ENCODE results near the gene RILPL1.
"Not testable (repeated sequence)": the region's sequence is repeated elsewhere in the genome, so short reads cannot be mapped to it uniquely, and the experiment has no call there.

RILPL1 gene, protein sequence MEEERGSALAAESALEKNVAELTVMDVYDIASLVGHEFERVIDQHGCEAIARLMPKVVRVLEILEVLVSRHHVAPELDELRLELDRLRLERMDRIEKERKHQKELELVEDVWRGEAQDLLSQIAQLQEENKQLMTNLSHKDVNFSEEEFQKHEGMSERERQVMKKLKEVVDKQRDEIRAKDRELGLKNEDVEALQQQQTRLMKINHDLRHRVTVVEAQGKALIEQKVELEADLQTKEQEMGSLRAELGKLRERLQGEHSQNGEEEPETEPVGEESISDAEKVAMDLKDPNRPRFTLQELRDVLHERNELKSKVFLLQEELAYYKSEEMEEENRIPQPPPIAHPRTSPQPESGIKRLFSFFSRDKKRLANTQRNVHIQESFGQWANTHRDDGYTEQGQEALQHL

DNA sequence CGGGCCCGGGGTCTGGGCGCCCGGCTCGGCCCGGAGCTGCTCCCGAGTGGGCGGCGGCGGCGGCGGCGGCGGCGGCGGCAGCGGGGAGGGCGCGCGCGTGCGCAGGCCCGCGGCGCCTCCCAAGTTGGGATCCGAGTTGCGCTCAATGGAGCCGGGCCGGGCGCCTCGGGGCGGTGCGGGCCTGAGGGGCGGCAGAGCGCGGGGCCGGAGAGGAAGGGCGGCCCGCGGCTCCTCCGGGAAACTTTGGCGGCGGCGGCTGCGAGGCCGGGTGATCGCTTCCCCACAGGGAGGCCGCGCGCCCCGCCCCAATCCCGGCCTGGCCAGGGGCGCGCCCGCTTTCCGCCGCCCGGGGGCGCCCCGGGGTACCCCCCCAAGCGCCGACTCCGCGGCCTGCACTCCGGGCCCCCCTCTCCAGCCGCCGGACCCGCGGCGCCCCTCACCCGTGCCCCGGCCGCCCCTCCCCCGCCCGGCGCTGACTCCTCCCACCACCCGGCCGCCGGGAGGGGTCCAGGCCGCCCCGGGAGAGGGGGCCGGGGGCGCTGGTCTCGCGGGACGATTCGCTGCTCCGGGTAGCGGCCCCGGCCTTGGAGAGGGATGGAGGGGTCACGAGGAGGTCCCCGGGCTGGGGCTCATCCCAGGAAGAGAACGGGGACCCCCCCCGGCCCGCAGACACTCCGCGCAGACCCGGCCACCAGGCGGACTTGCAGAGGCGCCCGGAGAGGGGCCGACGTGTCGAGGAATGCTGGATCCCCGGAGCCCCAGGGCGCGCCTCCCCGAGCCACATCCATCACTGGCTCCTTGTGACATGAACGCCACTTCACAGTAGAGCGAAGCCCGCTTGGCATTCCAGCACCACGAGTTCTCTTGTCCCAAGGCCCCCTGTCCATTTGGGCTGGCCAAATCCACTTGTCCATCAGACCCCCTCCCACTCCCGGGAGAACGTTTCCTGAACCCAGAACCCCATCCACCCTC is at the start of gene RILPL1:
Gene RILPL1, minus strand, starts transcription at position 48 of the 972 bp plus-strand sequence. CDS start 237 bp downstream, outside the sequence.
- DNase-seq (ENCODE audit: low read depth in 3 of 3): peak in 2 of 3 experiments; percentile 15 to 46

DNA sequence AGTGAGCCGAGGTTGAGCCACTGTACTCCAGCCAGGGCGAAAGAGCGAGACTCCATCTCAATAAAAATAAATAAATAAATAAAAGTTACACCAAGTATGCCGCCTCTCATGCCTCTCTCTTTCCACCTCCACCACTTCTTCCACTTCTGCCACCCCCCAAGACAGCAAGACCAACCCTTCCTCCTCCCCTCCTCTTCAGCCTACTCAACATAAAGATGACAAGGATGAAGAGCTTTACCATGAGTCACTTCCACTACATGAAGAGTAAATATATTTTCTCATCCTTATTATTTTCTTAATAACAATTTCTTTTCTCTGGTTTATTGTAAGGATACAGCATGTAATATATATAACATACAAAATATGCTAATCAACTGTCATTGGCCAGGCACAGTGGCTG is 47.3 kb upstream of the RILPL1 start:
- no peak for DNase-seq (ENCODE audit: low read depth in 3 of 3)

DNA sequence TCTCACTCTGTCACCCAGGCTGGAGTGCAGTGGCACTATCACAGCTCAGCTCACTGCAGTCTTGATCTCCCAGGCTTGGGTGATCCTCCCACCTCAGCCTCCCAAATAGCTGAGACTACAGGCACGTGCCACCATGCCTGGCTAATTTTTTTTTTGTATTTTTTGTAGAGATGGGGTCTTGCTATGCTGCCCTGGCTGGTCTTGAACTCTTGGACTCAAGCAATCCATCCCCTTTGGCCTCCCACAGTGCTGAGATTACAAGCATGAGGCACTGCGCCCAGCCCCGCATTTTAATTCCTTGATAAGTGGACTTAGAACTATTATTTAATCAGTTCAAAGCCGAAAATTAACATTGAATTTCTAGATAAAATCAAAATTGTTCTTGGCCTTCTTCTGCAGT is 45.3 kb upstream of the RILPL1 start:
- not testable (repeated sequence) for DNase-seq (ENCODE audit: low read depth in 3 of 3)

DNA sequence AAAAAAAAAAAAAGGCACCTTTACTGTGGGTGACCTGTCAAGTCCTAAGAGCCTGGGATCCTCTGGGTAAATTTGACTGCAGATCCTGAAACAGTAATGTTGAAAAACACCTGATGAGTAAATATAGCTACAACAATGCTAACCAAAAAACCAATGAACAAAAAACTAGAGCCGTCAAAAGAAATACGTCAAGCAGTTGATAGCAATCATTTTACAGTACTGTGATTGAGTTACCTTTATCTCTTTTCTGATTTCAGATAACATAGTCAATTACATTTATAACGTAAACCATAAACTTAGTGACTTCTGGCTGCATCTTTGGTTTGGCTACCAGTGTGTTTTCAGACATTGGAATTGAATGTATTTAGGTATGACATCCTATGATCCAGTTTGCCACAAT is 44.7 kb upstream of the RILPL1 start:
- DNase-seq (ENCODE audit: low read depth in 3 of 3): no peak

DNA sequence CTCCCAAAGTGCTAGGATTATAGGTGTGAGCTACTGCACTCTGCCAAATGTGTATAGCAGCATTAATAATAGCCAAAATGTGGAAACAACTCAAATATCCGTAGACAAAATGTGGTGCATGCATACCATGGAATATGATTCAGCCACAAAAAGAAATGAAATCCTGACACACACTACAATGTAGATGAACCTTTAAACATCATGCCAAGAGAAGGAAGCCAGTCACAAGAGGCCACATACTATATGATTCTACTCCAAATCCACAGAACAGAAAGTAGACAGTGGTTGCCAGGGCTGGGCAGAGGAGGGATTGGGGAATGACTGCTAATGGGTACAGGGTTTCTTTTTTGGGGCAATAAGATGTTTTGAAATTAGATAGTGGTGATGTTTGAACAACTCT is 43.1 kb upstream of the RILPL1 start:
- no peak for DNase-seq (ENCODE audit: low read depth in 3 of 3)

DNA sequence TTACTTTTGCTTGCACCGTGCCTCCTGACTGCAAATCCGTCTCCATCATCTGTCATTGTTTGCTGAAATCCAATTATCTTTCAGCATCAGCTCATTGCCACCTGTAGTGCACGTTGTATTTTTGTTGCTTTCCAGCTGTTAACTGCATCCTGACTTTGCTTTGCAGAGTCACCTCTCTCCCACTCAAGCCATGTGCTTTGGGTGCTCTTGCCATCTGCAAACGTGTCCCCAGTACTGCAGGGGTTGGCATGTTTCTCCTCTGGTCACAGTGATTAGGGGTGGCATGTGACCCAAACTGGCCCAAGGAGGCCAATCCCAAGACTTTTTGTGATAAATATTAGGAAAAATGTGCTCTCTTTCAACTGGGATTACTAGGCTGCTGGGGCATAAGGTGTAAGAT is 40.4 kb upstream of the RILPL1 start:
- no peak for DNase-seq (ENCODE audit: low read depth in 3 of 3)

DNA sequence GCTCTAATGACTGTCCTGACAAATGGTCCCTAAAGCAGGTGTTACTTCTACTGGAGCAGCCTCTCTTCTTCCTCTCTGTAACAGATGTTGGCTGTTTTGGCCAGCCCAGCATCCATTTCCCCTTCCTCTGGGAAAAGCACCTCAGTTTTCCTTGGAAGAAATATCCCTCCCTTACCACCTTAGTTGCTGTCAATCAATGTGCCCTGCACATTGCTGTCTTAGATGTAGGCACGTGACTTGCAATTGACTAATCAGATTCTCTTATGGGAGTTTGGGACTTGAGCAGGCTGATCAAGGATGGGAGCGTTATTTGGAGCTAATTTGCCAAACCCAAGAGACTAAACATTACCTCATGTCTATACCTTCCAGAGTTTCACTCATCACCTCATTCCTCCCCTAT is 38.9 kb upstream of the RILPL1 start:
- DNase-seq (ENCODE audit: low read depth in 3 of 3): no peak

DNA sequence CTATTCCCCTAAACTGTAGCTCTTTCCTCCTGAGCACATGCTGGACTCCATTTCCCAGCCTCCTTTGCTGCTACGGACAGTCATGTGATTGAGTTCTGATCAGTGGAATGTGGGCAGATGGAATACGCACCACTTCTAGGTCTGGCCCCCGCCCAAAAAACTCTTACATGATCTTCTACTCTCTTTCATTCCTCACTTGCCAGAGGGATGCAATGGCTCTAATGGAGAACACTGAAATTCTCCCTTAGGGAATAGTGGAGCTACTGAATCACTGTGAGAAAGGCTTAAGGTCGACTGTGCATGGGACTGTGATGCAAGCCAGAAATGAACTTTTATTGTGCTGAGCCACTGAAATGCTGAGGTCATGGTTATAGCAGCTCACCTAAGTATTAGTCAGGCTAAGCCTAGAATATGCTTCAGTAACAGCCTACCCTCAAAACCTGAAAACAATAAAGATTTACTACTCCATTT is 37.9 kb upstream of the RILPL1 start:
- no peak for DNase-seq (ENCODE audit: low read depth in 3 of 3)

DNA sequence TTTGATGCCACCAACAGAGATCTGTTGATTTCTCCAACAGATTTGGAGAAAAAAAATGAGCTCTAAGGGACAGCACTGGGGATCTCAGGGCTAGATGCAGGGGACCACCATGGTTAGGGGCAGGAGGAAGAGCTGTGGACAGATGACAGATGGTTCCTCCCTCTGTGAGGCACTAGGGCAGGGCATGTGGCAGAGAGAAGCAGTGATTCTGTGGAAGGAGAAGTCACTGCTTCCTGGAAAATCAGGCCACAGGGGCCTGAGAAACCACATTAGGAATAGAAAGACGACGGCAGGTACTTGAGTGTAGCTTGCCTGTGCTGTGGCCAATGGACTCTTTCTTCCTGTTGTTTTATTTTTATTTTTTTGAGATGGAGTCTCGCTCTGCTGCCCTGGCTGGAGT is 25.9 kb upstream of the RILPL1 start:
- DNase-seq (ENCODE audit: low read depth in 3 of 3): no peak

DNA sequence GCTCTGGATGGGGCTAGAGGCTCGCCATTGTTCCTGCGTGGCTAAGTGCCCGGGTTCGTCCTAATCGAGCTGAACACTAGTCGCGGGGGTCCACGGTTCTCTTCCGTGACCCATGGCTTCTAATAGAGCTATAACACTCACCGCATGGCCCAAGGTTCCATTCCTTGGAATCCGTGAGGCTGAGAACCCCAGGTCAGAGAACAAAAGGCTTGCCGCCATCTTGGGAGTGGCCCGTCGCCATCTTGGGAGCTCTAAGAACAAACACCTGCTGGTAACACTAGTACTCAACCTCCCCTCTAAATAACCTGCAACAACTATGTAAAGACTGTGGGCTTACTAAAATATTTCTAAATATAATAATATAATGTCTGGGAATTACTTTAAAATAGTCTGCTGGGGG is 25.0 kb upstream of the RILPL1 start:
- DNase-seq (ENCODE audit: low read depth in 3 of 3): not testable (repeated sequence)

DNA sequence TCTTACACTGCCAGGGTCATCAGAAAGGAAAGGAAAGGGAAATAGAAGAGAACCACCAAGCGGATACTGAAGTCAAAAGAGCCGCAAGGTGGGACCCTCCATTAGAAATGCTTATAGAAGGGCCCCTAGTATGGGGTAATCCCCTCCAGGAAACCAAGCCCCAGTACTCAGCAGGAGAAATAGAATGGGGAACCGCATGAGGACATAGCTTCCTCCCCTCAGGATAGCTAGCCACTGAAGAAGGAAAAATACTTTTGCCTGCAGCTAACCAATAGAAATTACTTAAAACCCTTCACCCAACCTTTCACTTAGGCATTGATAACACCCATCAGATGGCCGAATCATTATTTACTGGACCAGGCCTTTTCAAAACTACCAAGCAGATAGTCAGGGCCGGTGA is 21.3 kb upstream of the RILPL1 start:
- not testable (repeated sequence) for DNase-seq (ENCODE audit: low read depth in 3 of 3)

DNA sequence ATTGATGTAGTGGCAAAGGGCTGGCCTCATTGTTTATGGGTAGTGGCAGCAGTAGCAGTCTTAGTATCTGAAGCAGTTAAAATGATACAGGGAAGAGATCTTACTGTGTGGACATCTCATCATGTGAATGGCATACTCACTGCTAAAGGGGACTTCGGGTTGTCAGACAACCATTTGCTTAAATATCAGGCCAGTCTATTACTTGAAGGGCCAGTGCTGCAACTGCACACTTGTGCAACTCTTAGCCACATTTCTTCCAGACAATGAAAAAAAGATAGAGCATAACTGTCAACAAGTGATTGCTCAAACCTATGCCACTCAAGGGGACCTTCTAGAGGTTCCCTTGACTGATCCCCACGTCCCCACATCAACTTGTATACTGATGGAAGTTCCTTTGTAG is 20.6 kb upstream of the RILPL1 start:
- DNase-seq (ENCODE audit: low read depth in 3 of 3): not testable (repeated sequence)

DNA sequence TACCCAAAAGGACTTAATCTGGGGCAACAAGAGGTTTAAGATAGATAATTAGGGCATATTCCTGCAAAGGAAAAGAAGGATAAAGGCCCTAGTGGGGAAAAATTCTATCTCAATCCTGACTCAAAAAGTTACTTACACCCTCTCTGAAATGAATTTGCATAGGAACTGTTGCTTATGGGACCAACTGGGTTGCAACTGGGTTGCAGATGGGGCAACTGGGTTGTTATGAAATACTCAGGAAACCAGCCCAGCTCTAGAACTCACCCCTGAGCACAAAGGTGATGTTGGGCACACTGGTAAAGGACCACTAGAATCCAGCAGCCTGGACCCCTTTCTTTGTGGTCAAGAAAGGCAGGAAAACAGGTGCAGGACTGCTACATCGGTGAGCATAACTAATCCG is 17.2 kb upstream of the RILPL1 start:
- DNase-seq (ENCODE audit: low read depth in 3 of 3): no peak

DNA sequence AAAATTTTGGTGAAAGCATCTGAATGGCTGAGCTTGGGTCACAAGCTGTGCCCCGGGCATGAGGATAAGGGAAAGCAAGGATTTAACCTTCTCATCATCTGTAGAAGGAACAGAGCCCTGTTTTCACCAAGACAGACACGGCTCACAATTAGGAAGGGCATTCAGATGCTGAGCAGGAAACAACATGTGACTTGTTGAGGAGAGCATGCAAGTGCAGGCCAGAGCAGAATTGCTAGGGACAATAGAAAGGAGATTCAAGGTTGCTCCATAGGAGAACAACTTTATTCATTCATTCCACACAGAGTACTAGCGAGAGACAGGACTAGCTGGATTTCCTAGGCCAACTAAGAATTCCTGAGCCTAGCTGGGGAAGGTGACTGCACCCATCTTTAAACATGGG is 14.6 kb upstream of the RILPL1 start:
- DNase-seq (ENCODE audit: low read depth in 3 of 3): no peak

DNA sequence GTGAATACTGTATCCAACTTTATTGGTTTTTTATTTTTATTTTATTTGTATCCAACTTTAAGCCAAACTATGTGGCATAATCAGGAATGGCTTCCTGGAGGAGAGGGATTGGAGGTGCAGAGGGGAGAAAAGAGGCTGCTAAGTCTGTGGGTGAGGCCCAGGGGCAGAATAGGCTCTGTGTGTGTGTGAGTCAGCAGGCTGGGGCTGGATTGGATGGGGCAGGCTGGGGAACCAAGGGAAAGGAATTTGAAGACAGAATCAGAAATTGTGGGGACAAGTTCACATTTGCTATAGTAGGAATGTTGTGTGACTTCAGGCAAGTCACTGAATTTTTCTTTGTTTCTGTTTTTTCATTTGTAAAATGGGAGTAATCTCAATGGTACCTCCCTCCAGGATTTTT is 12.8 kb upstream of the RILPL1 start:
- DNase-seq (ENCODE audit: low read depth in 3 of 3): no peak

DNA sequence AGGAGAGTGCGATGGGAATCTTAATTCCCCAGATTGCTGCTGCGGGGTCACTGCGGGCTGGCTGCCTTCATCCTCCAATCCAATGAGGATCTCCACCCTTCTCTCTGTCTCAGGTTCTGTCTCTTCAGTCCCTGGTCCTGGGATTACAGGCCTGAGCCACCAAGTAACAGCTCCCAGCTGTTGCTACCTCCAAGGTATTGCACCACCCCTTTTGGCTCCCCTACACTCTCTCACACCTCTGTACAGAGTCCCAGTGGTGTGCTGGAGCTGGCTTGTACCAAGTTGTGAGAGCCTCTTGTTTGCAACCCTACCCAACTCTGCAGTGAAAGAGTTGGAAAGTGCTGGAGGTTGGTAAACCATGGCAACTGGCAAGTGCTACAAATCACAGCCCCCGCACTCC is 10.0 kb upstream of the RILPL1 start:
- DNase-seq (ENCODE audit: low read depth in 3 of 3): no peak

DNA sequence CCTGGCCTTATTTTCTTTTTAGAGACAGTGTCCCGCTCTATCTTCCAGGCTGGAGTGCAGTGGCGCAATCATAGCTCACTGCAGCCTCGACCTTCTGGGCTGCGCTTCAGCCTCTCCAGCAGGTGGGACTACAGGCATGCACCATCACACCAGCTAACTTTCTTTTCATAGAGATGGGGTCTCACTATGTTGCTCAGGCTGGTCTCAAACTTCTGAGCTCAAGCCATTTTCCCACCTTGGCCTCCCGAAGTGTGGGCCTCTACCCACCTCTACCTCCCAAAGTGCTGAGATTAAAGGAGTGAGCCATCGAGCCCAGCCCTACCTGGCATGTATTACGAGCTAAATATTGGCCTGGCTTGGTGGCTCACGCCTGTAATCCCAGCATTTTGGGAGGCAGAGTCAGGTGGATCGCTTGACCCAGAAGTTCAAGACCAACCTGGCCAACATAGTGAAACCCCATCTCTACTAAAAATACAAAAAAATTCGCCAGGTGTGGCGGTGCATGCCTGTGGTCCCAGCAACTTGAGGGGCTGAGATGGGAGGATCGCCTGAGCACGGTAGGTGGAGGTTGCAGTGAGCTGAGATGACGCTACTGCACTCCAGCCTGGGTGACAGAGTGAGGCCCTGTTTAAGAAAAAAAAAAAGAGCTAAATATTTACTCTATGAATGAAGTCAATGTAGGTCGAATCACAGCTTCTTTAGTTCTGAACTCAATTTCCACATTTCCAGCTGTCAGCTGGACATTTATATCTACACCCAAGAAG is 7.6 kb upstream of the RILPL1 start:
- no peak for DNase-seq (ENCODE audit: low read depth in 3 of 3)

DNA sequence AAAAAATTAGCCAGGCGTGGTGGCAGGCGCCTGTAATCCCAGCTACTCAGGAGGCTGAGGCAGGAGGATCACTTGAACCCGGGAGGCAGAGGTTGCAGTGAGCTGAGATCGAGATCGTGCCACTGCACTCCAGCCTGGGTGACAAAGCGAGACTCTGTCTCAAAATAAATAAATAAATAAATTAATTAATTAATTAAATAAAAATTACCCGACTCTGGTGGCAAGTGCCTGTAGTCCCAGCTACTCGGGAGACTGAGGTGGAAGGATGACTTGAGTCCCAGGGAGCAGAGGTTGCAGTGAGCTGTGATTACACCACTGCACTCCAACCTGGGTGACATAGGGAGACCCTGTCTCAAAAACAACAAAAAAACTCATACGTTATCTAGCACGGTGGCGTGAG is 2.4 kb upstream of the RILPL1 start:
- DNase-seq (ENCODE audit: low read depth in 3 of 3): not testable (repeated sequence)

DNA sequence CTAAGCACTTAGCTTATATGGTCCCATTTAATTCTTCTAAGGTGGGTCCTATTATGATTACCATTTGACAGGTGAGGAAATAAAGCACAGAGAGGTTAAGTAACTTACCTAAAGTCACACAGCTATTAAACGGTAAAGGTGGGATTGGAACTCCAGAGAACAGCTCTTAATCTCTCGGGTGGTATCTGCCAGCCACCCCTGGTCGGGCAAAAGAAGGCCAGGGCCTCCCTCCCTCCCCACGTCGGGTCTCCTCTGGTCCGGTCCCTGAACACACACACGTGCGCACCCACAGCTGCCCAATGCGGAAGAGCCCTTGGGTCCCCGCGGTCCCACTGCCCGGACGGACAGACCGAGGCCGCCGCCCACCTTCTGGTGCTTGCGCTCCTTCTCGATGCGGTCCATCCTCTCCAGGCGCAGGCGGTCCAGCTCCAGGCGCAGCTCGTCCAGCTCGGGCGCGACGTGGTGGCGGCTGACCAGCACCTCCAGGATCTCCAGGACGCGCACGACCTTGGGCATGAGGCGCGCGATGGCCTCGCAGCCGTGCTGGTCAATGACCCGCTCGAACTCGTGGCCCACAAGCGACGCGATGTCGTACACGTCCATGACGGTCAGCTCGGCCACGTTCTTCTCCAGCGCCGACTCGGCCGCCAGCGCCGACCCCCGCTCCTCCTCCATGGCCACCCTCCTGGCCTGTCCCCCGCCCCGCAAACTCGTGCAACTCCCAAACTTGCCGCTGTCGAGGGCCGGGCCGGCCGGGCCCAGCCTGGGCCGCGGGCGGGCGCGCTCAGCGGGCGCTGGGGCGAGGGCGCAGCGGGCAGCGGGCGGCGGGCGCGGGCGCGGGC is 490 bp downstream of the RILPL1 start:
- peak in 1 of 3 experiments; percentile 17 for DNase-seq (ENCODE audit: low read depth in 3 of 3)

DNA sequence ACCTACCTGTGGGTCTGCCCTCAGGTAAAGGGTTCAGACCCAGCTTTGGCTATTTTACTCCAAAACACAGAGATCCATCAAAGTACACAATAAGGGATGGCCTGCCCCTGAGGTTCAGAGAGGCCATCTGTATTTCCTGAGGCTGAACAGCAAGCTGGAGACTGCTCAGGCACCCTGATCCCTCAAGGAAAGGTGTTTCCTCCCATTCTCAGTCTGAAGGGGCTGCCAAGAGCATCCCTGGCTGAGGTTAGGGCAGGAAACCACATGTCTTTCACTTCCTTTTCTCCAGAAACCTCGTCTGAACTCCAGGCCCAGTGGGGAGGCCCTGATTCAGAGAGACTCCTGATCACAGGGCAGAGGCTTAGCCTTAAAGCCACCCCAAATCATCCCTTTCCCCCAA is 1.5 kb downstream of the RILPL1 start:
- peak in 1 of 3 experiments; percentile 12 for DNase-seq (ENCODE audit: low read depth in 3 of 3)

DNA sequence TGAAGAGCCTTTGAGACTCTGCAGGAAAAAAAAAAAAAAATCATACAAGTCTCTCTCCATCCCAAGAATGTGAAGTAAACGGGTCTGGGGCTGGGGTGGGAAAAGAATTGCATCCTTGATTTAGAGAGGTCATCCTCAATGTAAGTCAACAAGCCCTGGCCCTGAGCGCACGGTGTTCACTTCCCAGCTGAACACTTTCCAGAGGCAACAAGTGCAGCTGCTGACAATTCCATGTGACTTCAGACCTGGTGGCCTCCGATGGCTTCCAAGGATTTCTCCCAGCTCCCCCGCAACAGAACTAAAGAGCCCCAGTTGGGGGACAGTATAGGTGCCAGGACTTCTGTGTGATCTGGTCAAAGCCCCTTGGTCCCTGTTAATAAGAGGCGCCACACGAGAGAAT is 2.4 kb downstream of the RILPL1 start:
- DNase-seq (ENCODE audit: low read depth in 3 of 3): no peak

All from stimulated activated CD4-positive, alpha-beta T cell treated with anti-CD3 and anti-CD28 coated beads, TNF-alpha, amount 100 ng/mL, for 24 hours (primary cell).